ENCODE results near the gene ITGB4. TPM values are rescaled to one million over a fixed set of nuclear protein-coding genes. Genes with fewer than 3 reads are reported as not detected.

ITGB4 gene
- total and polyA plus RNA-seq, 9 of the 15 experiments (the other 6 are each of a cell fraction or from before 2014, with no cell fraction given), result 0.05 to 2.8 (median 0.76) TPM; not detected in 3

- 78% methylated on average over 1 of the region's 1 CpG for WGBS (ENCODE audit: insufficient coverage, low coverage, missing lambda C conversion rate)
- POLR2A ChIA-PET, result interaction anchor here (0.6 to 2.5 kb wide), 5 partner anchors 12 to 18 kb away, joined by 3 to 25 read pairs (median 11); a partner anchor contains a TSS
- intact Hi-C loops (cut with micrococcal nuclease) (no loop called here), in situ Hi-C loops (cut with MboI) (no loop called here)
- peaks cover 51% of the 10 kb centered on the region; the same call in 2 of the 3 replicates for H3K36me3 ChIP-seq (ENCODE audit: control insufficient read depth, insufficient read depth, low read length)
- no peaks in the 10 kb centered on the region for H3K9me1 ChIP-seq (ENCODE audit: control insufficient read depth, insufficient read depth, low read length)
- no peaks in the 10 kb centered on the region for H3K9me3 ChIP-seq (replicated peaks; ENCODE audit: control insufficient read depth, insufficient read depth, low read depth, low read length)
- FAIRE-seq (no peak), ATAC-seq (no peak), DNase-seq (ENCODE audit: extremely low read depth in 1 of 4, low spot score in 3 of 4) (no peak)
- TF ChIP-seq ZFX (CRISPR knock-in tag; IDR thresholded peaks at IDR 0.05), result 0 out of 2 replicates have a peak, but pooled peaks have one; percentile 7
- TF ChIP-seq, protein P1, sequence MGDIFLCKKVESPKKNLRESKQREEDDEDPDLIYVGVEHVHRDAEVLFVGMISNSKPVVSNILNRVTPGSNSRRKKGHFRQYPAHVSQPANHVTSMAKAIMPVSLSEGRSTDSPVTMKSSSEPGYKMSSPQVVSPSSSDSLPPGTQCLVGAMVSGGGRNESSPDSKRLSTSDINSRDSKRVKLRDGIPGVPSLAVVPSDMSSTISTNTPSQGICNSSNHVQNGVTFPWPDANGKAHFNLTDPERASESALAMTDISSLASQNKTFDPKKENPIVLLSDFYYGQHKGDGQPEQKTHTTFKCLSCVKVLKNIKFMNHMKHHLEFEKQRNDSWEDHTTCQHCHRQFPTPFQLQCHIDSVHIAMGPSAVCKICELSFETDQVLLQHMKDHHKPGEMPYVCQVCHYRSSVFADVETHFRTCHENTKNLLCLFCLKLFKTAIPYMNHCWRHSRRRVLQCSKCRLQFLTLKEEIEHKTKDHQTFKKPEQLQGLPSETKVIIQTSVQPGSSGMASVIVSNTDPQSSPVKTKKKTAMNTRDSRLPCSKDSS (IDR thresholded peaks at IDR 0.05; ENCODE audit: low read depth, partially characterized antibody), result no peak
- H3K27me3 ChIP-seq (ENCODE audit: control insufficient read depth in 2 of 2, insufficient read depth in 2 of 2, low read length in 2 of 2), result no peaks in the 10 kb centered on the region
- H3K4me1 ChIP-seq (replicated peaks in 1 of 2; ENCODE audit: control insufficient read depth in 2 of 2, insufficient read depth in 2 of 2, low read length in 2 of 2), result peaks cover 0 to 10% of the 10 kb centered on the region in 2 experiments; a peak in 2 of 5 replicates
- no peaks in the 10 kb centered on the region for H4K20me1 ChIP-seq (replicated peaks; ENCODE audit: control insufficient read depth, insufficient read depth, low read length)
- no TSS peak for BruUV-seq (replicated peaks)
- H3K79me2 ChIP-seq (ENCODE audit: control insufficient read depth, insufficient read depth, low read length), result peaks cover 31% of the 10 kb centered on the region
- no peak overlapping the region for H3K9ac ChIP-seq (ENCODE audit: insufficient read depth in 1 of 2, low read depth in 2 of 2, low read length in 2 of 2)
- CTCF ChIA-PET (ENCODE audit: low intra/inter-chr PET ratio), result no interaction called here
- no peak overlapping the region for H3K27ac ChIP-seq (ENCODE audit: extremely low read depth, low read depth, low read length)
- no peak overlapping the region for H2AFZ ChIP-seq (ENCODE audit: low read depth, low read length)
- no peak overlapping the region for H3K4me3 ChIP-seq
- H3K4me2 ChIP-seq (ENCODE audit: insufficient read depth, low read length), result no peak overlapping the region
Observed at GRCh38 chr17:75793460-75793859, 72.2 kb downstream of the ITGB4 start.

Measured in K562 (cell line).